Erythroblast (primary cell): Measurements from ENCODE around the gene TMEM229B.

Experiments
- DNase-seq, 2 experiments: peaks; one replicate each; lab custom pipeline; 2025; lab: John Stamatoyannopoulos, UW
- GATA1 ChIP-seq: IDR thresholded peaks from 2 replicates; pipeline ENCODE4 v1.6.1; 2011; ENCODE audit warnings: low read depth, mild to moderate bottlenecking, control low read depth, low read length, moderate library complexity
- POLR2A ChIP-seq: IDR thresholded peaks from 2 replicates; pipeline ENCODE4 v1.6.1; 2011; ENCODE audit warnings: mild to moderate bottlenecking, low read length

Gene TMEM229B

GRCh38 chr14:67510121-67510520 is 21.6 kb upstream of the TMEM229B start:
- TF ChIP-seq GATA1 (no peak), POLR2A (no peak)
- DNase-seq: no peak

DNA sequence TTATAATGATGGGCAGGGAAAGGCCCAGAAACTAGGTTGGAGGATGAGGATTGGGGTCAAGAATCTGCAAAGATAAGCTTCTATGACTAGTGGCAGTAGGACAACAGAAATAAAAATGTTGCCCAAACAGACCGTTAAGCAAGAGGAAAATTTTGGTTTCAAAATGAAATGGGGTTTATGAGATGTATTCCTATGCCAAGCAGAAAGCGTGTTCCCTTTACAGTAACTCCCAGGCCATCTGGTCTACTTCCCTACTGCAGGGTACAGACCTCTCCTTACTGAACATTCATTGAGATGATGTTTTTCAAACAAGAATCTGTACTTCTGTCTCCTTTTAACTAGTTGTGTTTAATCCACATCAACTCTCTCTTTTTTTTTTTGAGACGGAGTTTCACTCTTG is 20.4 kb upstream of the TMEM229B start:
- TF ChIP-seq GATA1 (no peak), POLR2A (no peak)

GRCh38 chr14:67505254-67505653 is 16.7 kb upstream of the TMEM229B start:
- DNase-seq: no peak
- TF ChIP-seq GATA1: no peak
- TF ChIP-seq POLR2A: no peak

More for the DNA sequence above, 20.4 kb upstream of the TMEM229B start:
- DNase-seq: no peak

GRCh38 chr14:67503331-67503730 is 14.8 kb upstream of the TMEM229B start:
- TF ChIP-seq POLR2A (no peak), GATA1 (no peak)
- DNase-seq: no peak

DNA sequence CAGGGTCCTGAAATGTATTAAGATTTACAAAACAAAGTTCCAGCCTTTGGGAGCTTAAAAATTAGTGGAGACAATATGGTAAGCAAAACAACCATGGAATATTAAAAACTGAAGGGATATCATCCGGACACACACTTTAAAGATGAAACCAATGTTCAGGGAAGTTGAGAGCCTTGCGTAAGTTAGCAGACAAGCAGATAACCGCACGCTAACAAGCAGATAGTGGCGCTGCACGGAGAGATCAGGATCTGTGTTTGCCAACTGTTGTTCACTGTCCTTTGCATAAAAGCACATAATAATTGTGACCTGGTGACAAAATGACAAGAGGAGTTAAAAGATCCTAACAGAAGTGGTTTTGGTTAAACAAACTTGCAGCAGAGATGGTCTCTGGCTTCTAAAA is 14.3 kb upstream of the TMEM229B start:
- TF ChIP-seq POLR2A: no peak
- TF ChIP-seq GATA1: no peak
- no peak for DNase-seq

DNA sequence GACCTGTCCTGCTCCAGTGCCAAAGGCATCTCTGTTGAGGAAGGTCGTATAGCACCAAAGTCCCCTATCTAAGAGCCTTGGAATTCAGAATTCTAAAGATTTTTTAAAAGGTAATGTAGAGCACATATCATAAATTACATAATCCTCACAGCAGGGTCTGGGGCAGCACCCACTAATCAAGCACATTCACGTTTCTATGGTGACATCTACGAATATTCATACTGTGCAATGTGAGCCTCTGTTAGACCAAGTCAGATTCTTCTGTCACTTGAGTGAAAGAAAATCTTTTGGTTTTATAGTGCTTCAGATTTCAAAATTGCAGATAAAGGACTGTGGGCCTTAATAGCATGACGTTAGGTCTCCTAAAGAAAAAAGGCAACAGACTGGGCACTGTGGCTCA is 13.1 kb upstream of the TMEM229B start:
- no peak for TF ChIP-seq POLR2A
- TF ChIP-seq GATA1: no peak
- no peak for DNase-seq

GRCh38 chr14:67500981-67501380 is 12.5 kb upstream of the TMEM229B start:
- no peak for DNase-seq
- TF ChIP-seq POLR2A (no peak), GATA1 (no peak)

DNA sequence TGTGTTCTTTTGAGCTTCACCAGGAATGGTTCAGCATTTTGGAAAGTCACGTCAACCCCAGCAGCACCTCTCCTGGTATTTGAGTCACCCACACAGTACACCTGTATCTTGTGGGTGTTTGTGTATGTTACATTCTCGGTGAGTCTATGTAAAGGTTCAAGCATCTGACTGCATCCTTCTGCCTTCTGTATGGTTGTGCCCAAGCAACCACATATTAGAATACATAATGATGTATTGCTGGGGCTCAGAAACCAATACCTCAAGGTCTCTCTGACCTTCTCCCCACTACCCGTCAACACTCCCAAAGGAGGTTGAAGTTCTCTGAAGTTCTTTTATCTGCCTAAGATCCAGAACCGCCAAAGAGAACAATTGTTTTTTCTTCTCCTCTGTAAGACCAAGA is 9.2 kb upstream of the TMEM229B start:
- TF ChIP-seq GATA1 (no peak), POLR2A (no peak)
- DNase-seq: no peak

DNA sequence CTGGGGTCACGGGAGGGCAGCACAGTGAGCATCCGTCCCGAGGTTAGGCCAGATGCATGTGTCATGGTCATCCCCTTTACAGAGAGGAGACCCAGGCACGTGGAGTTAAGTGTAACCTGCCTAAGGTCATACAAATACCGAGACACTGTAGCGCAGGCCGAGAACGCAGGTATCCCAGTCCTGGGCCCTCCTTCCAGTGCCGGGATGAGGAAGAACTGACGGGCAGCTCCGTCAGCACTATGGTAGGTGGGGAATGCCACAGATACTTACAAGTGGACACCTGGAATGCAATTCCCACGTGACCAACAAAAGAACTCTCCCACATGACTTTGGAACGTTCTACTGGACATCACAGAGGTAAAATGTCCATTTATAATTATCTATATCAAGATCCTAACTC is 8.7 kb upstream of the TMEM229B start:
- DNase-seq: no peak
- TF ChIP-seq POLR2A (no peak), GATA1 (no peak)

- no peak for DNase-seq
- TF ChIP-seq POLR2A: no peak
- TF ChIP-seq GATA1: no peak
Observed at GRCh38 chr14:67495827-67496226, 7.3 kb upstream of the TMEM229B start.

- TF ChIP-seq POLR2A (no peak), GATA1 (no peak)
- DNase-seq: no peak
Observed at GRCh38 chr14:67493092-67493717, 4.7 kb upstream of the TMEM229B start.

DNA sequence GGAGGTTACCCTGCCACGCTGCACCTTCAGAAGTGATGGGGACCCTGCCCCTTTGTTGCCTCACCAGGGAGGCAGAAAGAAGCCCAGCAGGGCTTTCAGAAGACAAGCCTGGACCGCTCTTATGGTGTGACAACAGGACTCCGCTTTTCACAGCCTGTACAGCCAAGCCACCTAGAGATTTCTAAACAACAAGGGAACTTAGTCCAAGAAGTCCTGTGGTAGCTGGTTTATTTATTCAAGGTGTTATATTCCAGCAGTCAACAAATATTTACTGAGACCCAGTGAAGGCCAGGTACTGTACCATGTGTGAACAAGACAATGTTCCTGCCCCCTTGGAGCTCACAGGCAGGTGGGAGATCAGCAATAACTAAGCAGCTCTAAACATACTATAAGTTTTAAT is 4.0 kb upstream of the TMEM229B start:
- DNase-seq: no peak
- TF ChIP-seq GATA1 (no peak), POLR2A (no peak)

DNA sequence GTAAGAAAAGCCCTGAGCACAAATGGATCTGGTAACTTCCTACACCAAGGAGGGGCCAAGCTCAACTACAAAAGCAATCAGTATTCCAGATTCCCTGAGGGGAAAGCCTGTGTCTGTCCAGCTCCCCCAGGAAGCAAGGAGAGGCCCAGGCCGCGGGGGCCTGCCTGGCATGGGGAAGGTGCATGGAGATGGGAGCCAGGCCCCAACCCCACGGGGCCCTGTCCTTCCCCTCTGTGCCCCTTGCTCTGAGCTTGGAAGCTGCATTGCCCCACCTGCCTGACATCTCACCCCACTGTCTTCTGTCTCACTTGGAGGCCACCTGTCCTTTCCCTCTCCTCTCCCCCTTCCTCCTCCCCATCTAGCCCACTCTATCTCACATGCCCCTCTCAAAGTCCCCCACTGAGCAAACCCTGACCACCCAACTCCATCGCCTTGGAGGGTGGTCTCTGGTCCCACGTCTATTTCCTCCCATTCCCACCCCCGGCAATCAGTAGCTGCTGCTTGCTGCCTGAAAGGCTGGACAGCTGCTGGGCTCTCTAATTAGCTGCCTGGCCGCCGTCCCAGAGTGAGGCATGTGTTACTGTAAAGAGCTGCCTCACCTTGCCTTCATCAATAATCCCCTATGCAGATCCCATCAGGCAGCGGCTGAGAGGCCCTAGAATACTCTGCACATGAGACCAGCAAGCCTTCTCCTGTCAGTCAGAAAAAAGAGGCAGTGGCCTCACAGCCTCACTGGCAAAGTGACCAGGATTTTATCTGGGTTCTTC is 3.4 kb upstream of the TMEM229B start:
- TF ChIP-seq POLR2A: no peak
- no peak for TF ChIP-seq GATA1
- DNase-seq: no peak

DNA sequence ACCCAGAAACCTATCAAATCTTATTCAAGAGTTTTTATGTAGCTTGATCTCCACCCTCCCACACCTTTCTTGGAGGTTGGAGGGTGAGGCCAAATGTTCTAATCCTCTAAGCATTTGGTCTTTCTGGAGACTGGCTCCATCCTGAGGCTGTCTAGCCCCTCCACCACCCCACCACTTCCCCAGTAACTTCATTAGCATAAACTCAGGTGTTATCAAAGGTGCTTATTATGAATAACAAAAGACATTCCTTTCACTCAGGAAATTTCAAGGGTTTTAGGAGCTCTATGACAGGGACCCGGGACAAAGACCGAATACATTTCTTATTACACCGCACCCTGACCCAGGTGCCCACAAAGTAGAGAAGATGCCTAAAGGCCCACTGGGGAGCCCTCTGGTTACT is 2.8 kb upstream of the TMEM229B start:
- no peak for TF ChIP-seq POLR2A
- no peak for TF ChIP-seq GATA1
- DNase-seq: no peak

DNA sequence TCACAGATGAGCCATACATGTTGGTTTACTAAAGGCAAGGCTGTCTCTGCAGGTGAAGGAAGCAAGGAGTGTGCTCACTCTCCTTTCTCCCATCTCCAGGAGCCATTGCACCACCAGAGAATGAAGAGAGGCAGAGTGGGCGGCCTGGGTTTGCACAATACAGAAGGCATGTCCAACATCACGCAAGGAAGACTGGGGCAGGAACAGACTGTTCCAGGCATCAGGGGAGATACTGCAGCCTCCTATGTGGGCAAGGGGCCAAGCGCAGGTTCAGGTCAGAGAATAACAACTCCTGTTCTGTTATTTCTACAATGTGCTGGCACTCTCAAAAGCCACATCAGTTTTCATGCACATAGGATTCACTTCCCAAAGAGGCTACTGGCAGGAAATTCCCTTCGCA is 1.7 kb upstream of the TMEM229B start:
- DNase-seq: no peak
- TF ChIP-seq POLR2A (no peak), GATA1 (no peak)
